Mesenchymal stem cell (in vitro differentiated cells and primary cell): Measurements from ENCODE around the gene SLC1A7.
A peak's percentile ranks its signal among the peaks of the same experiment; 100 is the strongest.

ENCODE experiments used
- DNase-seq: peaks from one replicate; pipeline ENCODE4 v3.0.0-alpha.2; 2013
- H2AFZ ChIP-seq: one replicate; pipeline ENCODE4 v1.6.1; 2013; ENCODE audit warnings: low read depth, mild to moderate bottlenecking, control low read depth, inconsistent platforms, low read length, moderate library complexity
- H2AK5ac ChIP-seq: 2 replicates; pipeline ENCODE4 v1.6.1; 2013; ENCODE audit warnings: low read length, moderate library complexity, mild to moderate bottlenecking, inconsistent platforms; ENCODE audit not compliant: severe bottlenecking
- H2BK120ac ChIP-seq: one replicate; pipeline ENCODE4 v1.6.1; 2013; ENCODE audit warnings: low read depth, mild to moderate bottlenecking, inconsistent platforms, low read length, moderate library complexity
- H2BK12ac ChIP-seq, 2 experiments: one replicate each; pipeline ENCODE4 v1.6.1; 2013; ENCODE audit warnings: inconsistent platforms in 2 of 2, low read length in 2 of 2, mild to moderate bottlenecking in 2 of 2, moderate library complexity in 2 of 2, control low read depth in 1 of 2
- H2BK15ac ChIP-seq: one replicate; pipeline ENCODE4 v1.6.1; 2013; ENCODE audit warnings: mild to moderate bottlenecking, low read depth, inconsistent platforms; ENCODE audit not compliant: poor library complexity, severe bottlenecking
- H2BK5ac ChIP-seq: 2 replicates; pipeline ENCODE4 v1.6.1; 2013; ENCODE audit warnings: low read depth, mild to moderate bottlenecking, low read length, control low read depth, inconsistent platforms; ENCODE audit not compliant: poor library complexity, severe bottlenecking
- H3K14ac ChIP-seq, 2 experiments: one replicate each; pipeline ENCODE4 v1.6.1; 2013; ENCODE audit warnings: inconsistent platforms in 2 of 2, low read length in 2 of 2, control low read depth in 1 of 2, mild to moderate bottlenecking in 1 of 2, moderate library complexity in 1 of 2
- H3K18ac ChIP-seq, 2 experiments: one replicate each; pipeline ENCODE4 v1.6.1; 2013; ENCODE audit warnings: inconsistent platforms in 2 of 2, low read length in 2 of 2, control low read depth in 1 of 2, low read depth in 1 of 2, mild to moderate bottlenecking in 1 of 2
- H3K23ac ChIP-seq, 2 experiments: one replicate each; pipeline ENCODE4 v1.6.1; 2013; ENCODE audit warnings: inconsistent platforms in 2 of 2, low read length in 2 of 2, mild to moderate bottlenecking in 2 of 2, moderate library complexity in 2 of 2, control low read depth in 1 of 2
- H3K27ac ChIP-seq: 2 replicates; pipeline ENCODE4 v1.5.1; 2013; ENCODE audit warnings: mild to moderate bottlenecking, moderate library complexity, low read length, control low read depth, inconsistent platforms; ENCODE audit not compliant: poor library complexity, severe bottlenecking
- H3K27me3 ChIP-seq, 2 experiments: 2 replicates each; pipeline versions ENCODE4 v1.6.1 to v1.7.0; 2013; ENCODE audit warnings: low read length in 2 of 2, mild to moderate bottlenecking in 2 of 2, moderate library complexity in 2 of 2, control low read depth in 1 of 2, inconsistent platforms in 1 of 2; ENCODE audit not compliant: control insufficient read depth in 1 of 2, insufficient read depth in 1 of 2
- H3K36me3 ChIP-seq, 2 experiments: 2 replicates each; pipeline versions ENCODE4 v1.6.1 to v1.7.0; 2013; ENCODE audit warnings: low read length in 2 of 2, control low read depth in 1 of 2, inconsistent platforms in 1 of 2, low read depth in 1 of 2, mild to moderate bottlenecking in 1 of 2; ENCODE audit not compliant: insufficient read depth in 2 of 2, control insufficient read depth in 1 of 2
- H3K4ac ChIP-seq, 2 experiments: one replicate each; pipeline ENCODE4 v1.6.1; 2013; ENCODE audit warnings: inconsistent platforms in 2 of 2, low read length in 2 of 2, mild to moderate bottlenecking in 2 of 2, moderate library complexity in 2 of 2, control low read depth in 1 of 2, low read depth in 1 of 2
- H3K4me1 ChIP-seq: 2 replicates; pipeline ENCODE4 v1.6.1; 2013; ENCODE audit warnings: low read depth, low read length, control low read depth; ENCODE audit not compliant: control insufficient read depth, insufficient read depth
- H3K4me2 ChIP-seq: 2 replicates; pipeline ENCODE4 v1.6.1; 2013; ENCODE audit warnings: low read length, mild to moderate bottlenecking, inconsistent platforms; ENCODE audit not compliant: poor library complexity, severe bottlenecking
- H3K4me3 ChIP-seq, 2 experiments: 2 replicates each; pipeline versions ENCODE4 v1.5.1 to v1.7.0; 2013; ENCODE audit warnings: low read length in 2 of 2, mild to moderate bottlenecking in 2 of 2, control low read depth in 1 of 2, low read depth in 1 of 2; ENCODE audit not compliant: insufficient read depth in 1 of 2
- H3K79me1 ChIP-seq: replicated peaks from 2 replicates; pipeline ENCODE4 v1.6.1; 2013; ENCODE audit warnings: mild to moderate bottlenecking, control low read depth, low read length, inconsistent platforms; ENCODE audit not compliant: poor library complexity, severe bottlenecking
- H3K9ac ChIP-seq: 2 replicates; pipeline ENCODE4 v1.7.0; 2013; ENCODE audit warnings: mild to moderate bottlenecking, low read length, moderate library complexity
- H3K9me3 ChIP-seq: 2 replicates; pipeline ENCODE4 v1.7.0; 2013; ENCODE audit warnings: mild to moderate bottlenecking, low read length; ENCODE audit not compliant: control insufficient read depth
- H4K8ac ChIP-seq: one replicate; pipeline ENCODE4 v1.6.1; 2013; ENCODE audit warnings: inconsistent platforms, mild to moderate bottlenecking, low read length, moderate library complexity
- H4K91ac ChIP-seq: one replicate; pipeline ENCODE4 v1.6.1; 2013; ENCODE audit warnings: mild to moderate bottlenecking, low read length, inconsistent platforms
- WGBS: methylation state at CpG from one replicate; pipeline ENCODE4 v1.1.7; 2013; ENCODE audit warnings: mixed read lengths; 5-methylcytosine and 5-hydroxymethylcytosine counted together

SLC1A7 gene

DNA sequence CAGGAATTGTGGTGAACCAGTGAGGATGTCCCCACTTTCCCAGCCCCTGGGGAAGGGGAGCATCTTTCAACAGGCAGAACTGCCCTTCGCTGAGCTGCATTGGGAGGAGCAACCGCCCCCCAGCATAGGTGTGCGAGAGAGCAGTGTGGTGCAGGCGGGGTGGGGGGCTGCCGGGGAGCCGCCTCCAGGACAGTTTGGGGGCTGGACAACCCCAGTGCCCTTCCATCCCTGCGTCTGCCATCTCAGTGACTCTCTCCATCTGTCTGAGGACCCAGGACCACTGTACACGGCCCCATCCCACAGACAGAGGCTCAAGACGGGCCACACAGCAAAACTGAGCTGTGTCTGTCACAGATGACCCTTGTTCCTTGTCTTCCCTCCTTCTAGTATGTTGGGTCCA lies 66.3 kb downstream of the SLC1A7 start:
- Histone ChIP-seq H3K36me3 (peaks cover 0 to 71% of the 10 kb centered on the region in 2 experiments), H3K27me3 (no peaks in the 10 kb centered on the region), H3K4me2 (no peak overlapping the region), H2AFZ (no peak overlapping the region), H2AK5ac (no peak overlapping the region), H3K9ac (no peak overlapping the region), H3K14ac (no peak overlapping the region), H3K23ac (no peak overlapping the region), H2BK15ac (no peak overlapping the region), H4K91ac (no peak overlapping the region), H2BK5ac (no peak overlapping the region), H2BK12ac (no peak overlapping the region), H3K4me3 (no peak overlapping the region), H3K27ac (no peak overlapping the region), H4K8ac (no peak overlapping the region), H3K18ac (no peak overlapping the region), H2BK120ac (no peak overlapping the region), H3K4ac (no peak overlapping the region), H3K4me1 (no peaks in the 10 kb centered on the region), H3K9me3 (no peaks in the 10 kb centered on the region), H3K79me1 (no peaks in the 10 kb centered on the region)
- DNase-seq = no peak
- WGBS = 98% methylated on average over 9 of the region's 9 CpGs

DNA sequence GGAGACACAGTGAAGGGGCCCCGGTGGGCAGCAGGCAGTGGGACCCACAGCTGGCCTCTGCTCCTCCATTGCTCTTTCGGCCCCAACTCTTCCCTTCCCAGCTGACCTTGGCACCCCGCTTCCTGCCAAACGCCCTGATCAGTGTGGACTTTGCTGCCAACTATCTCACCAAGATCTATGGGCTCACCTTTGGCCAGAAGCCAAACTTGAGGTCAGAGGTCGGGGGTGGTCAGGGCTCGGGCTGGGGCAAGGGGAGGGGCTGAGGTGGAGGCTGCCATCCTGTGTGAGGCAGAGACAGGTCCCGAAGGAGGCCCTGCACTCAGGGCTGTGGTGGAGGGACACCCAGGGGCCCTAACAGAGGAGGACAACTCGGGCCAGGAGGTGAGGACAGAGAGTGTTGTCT lies 66.7 kb downstream of the SLC1A7 start:
- no peaks in the 10 kb centered on the region for H3K4me1 ChIP-seq
- WGBS = 87% methylated on average over 8 of the region's 8 CpGs

DNA sequence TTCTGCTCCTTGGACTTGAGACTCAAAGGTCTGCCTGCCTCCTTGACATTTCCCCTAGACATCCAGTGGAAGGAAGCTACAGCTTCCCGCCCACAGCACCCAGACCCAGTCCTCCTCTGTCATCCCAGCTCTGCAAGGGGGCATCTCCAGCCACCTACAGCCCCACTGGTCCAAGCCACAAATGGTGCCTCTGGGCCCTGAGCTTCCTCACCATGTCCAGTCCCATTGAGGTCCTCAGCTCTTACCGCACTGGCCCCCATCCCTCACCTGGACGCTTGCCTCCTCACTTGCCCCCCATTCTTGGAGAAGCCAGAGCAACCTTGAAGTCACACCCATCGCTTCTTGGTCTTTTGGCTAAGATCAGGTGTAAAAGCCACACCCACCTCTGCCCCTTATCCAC lies 67.2 kb downstream of the SLC1A7 start:
- no peak overlapping the region for H2BK12ac ChIP-seq
- H3K14ac ChIP-seq = no peak overlapping the region
- H3K4me1 ChIP-seq = no peaks in the 10 kb centered on the region
- H3K27ac ChIP-seq = no peak overlapping the region
- no peaks in the 10 kb centered on the region for H3K79me1 ChIP-seq
- peaks cover 0 to 71% of the 10 kb centered on the region in 2 experiments for H3K36me3 ChIP-seq
- no peaks in the 10 kb centered on the region for H3K27me3 ChIP-seq
- no peak overlapping the region for H2BK15ac ChIP-seq
- WGBS = 98% methylated on average over 4 of the region's 4 CpGs
- H2AFZ ChIP-seq = no peak overlapping the region
- no peak overlapping the region for H3K4me2 ChIP-seq
- no peak overlapping the region for H2BK5ac ChIP-seq
- no peak overlapping the region for H2AK5ac ChIP-seq
- no peak overlapping the region for H3K18ac ChIP-seq
- DNase-seq = no peak
- H3K4me3 ChIP-seq = no peak overlapping the region
- no peak overlapping the region for H3K9ac ChIP-seq
- no peaks in the 10 kb centered on the region for H3K9me3 ChIP-seq
- H2BK120ac ChIP-seq = no peak overlapping the region
- peak overlapping the region in 1 of 2 experiments; percentile 9 for H3K23ac ChIP-seq
- H3K4ac ChIP-seq = no peak overlapping the region
- no peak overlapping the region for H4K8ac ChIP-seq
- H4K91ac ChIP-seq = no peak overlapping the region

More for the DNA sequence above, 66.7 kb downstream of the SLC1A7 start:
- Histone ChIP-seq H3K27me3 (no peaks in the 10 kb centered on the region), H2BK120ac (no peak overlapping the region), H3K9me3 (no peaks in the 10 kb centered on the region), H3K4me3 (no peak overlapping the region), H2BK15ac (no peak overlapping the region), H3K9ac (no peak overlapping the region), H2AK5ac (no peak overlapping the region), H3K27ac (no peak overlapping the region), H3K4me2 (no peak overlapping the region), H3K23ac (no peak overlapping the region), H2AFZ (no peak overlapping the region), H3K36me3 (peaks cover 0 to 71% of the 10 kb centered on the region in 2 experiments), H4K91ac (no peak overlapping the region), H4K8ac (no peak overlapping the region), H3K4ac (no peak overlapping the region), H3K14ac (no peak overlapping the region), H3K18ac (peak overlapping the region in 1 of 2 experiments; percentile 14), H2BK5ac (no peak overlapping the region), H3K79me1 (no peaks in the 10 kb centered on the region), H2BK12ac (no peak overlapping the region)
- DNase-seq = no peak

DNA sequence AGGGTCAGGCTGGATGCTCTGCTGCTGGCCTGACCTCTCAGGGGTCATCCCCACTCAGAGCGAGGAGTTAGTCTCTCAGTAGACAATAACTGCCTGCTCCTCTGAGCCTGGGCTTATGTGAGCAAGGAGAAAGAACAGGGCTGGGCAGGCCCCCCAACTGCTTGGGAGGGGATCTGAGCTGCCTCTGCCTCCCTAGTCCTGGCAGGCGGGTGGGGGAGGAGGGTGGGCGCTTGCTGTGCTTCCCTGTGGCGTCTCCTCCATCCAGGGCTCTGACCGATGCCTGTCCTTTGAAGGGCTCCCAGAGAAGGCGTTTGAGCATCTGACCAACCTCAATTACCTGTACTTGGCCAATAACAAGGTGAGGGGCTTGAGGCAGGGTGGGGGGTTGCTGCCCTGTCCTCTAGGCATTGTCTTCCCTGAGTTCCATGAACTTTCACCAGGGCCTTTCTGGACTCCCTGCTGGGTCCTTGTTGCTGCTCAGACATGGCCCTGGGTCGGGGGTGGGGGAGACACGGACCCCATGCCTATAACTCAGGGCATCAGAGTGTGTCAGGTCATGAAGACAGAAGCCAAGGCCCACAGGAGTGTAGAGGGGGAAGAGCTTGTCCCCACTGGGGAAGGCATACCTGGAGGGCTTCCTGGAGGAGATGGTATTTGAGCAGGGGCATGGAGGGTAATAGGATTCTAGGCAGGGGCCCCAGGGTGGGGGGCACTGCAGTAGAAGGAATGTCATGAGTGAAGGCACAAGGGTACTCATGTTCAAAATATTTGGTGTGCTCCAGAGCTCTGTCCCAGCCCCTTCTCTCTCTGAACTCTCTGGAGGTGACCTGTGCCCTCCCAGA lies 67.9 kb downstream of the SLC1A7 start:
- H3K4me3 ChIP-seq = no peak overlapping the region
- H2BK12ac ChIP-seq = no peak overlapping the region
- H3K27ac ChIP-seq = no peak overlapping the region
- no peaks in the 10 kb centered on the region for H3K27me3 ChIP-seq
- no peak overlapping the region for H3K23ac ChIP-seq
- WGBS = 91% methylated on average over 7 of the region's 8 CpGs
- no peak overlapping the region for H3K9ac ChIP-seq
- H4K91ac ChIP-seq = no peak overlapping the region
- no peak overlapping the region for H3K4me2 ChIP-seq
- peaks cover 0 to 71% of the 10 kb centered on the region in 2 experiments for H3K36me3 ChIP-seq
- H2AFZ ChIP-seq = no peak overlapping the region
- H3K4ac ChIP-seq = no peak overlapping the region
- no peaks in the 10 kb centered on the region for H3K79me1 ChIP-seq
- H2BK15ac ChIP-seq = no peak overlapping the region
- no peak overlapping the region for H3K14ac ChIP-seq
- H2BK5ac ChIP-seq = no peak overlapping the region
- no peaks in the 10 kb centered on the region for H3K4me1 ChIP-seq
- no peak overlapping the region for H4K8ac ChIP-seq
- H2AK5ac ChIP-seq = no peak overlapping the region
- DNase-seq = no peak
- no peaks in the 10 kb centered on the region for H3K9me3 ChIP-seq
- H2BK120ac ChIP-seq = no peak overlapping the region
- H3K18ac ChIP-seq = no peak overlapping the region
